Lung microvascular endothelial cell (primary cell): ENCODE data around the gene PTPRG. TPM values are rescaled to one million over a fixed set of nuclear protein-coding genes. Genes with fewer than 3 reads are reported as not detected.
"Not testable (repeated sequence)": the region's sequence is repeated elsewhere in the genome, so short reads cannot be mapped to it uniquely, and the experiment has no call there.

Experiments used
- DNase-seq, 2 donors: peaks; one replicate each; pipeline versions ENCODE4 v3.0.0 to v3.0.0-alpha.2; 2010; ENCODE audit warnings: low read depth in 2 of 2
- total RNA-seq: library from RNA; depleted of rRNA; stranded (reverse); fragments of >200 nt; gene quantifications from 2 replicates; pipeline ENCODE4 v1.2.1, GENCODE V29; 2014

PTPRG gene
- total RNA-seq, 1 donor from 2014 or later = 5.8 TPM

DNA sequence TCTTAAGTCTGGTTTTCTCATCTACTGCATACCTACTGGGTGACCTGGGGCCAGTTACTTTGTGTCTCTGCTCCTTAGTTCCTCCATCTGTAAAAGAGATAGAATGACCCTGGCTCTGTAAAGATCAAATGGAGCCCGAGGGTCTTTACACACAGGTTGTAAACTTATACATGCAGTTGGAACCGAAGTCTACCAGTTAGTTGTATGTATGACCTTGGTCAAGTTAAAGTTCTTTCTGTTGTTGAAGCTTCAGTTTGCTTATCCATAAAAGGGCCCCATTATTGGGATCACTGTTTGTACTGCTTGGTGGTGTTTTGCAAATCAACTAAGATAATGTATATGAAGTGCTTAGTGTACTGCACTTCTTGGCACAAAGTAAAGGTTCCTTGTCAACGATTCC is 186.9 kb downstream of the PTPRG start:
- no peak for DNase-seq

DNA sequence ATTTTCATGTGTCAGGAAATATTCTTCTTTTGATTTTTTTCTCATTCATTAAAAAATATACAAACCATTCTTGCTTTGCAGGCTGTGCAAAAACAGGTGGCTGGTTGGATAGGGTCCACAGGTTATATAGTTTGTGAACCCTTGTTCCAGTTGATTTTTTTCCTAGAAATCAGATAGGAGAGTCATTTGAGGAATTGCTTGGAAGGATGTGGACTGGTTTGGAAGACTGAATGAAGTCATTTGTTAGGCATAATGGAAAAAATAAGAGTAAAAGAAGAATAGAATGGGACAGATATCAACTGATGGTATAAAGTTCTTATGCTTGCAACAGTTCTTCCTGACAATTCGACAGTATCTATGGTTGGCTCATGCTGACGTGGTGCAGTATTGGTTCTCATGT is 189.4 kb downstream of the PTPRG start:
- DNase-seq = no peak

DNA sequence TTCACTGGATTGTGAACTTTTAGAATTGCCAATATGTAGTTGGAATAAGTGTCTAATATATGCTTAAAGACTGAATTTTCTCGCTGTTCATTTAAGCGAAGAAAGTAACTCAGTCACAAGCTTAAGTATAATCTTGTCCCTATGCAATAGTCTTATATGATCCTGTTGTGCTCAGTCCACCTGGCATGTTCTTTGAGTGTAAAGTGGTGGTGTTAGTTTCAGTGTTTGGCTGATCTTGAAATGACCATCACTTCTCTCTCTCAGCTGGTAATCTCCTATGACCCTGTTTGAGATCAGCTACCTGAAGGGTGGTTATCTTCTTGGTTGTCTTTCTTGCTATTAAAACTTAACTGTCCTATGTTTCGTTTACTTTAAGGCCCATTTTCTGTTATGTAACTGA is 197.5 kb downstream of the PTPRG start:
- DNase-seq = no peak

DNA sequence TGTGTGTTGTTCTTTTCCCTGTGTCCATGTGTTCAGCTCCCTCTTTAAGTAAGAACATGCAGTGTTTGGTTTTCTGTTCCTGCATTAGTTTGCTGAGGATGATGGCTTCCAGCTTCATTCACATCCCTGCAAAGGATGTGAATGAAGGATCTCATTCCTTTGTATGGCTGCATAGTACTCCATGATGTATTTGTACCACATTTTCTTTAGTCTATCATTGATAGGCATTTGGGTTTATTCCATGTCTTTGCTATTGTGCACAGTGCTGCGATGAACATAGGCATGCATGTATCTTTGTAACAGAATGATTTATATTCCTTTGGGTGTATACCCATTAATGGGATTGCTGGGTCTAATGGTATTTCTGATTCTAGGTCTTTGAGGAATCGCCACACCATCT is 199.4 kb downstream of the PTPRG start:
- not testable (repeated sequence) for DNase-seq

DNA sequence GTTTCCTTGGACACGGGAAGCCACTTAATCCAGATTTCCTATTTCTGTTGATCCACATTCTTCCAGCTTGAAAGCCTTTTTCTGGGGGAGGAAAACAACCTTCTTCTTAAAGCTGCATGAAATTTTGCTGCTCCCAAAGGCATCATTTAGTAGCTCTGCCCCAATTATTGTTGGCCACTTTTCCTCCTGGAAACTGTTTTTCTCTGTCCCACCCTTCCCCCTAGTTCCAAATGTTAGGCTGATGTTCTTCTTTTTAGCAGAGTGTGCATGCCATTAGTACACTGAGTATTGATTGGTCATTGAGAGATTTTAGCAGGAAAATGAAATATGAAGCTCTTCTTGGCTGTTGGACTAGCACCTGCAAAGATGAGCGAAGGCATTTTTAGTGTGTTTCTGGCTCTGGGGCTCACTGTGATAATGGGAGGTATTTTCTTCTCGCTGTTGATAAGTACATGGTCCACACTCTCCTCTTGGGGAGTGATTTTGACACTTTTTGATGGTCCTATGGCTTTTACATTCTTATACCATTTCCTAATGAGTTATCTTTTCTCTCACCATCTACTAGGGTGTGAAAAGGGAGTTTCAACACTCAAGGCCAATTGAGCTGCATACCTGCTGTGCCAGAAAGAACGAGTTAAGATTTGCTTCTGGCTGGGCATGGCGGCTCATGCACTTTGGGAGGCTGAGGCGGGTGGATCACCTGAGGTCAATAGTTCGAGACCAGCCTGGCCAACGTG is 200.5 kb downstream of the PTPRG start:
- DNase-seq = no peak

DNA sequence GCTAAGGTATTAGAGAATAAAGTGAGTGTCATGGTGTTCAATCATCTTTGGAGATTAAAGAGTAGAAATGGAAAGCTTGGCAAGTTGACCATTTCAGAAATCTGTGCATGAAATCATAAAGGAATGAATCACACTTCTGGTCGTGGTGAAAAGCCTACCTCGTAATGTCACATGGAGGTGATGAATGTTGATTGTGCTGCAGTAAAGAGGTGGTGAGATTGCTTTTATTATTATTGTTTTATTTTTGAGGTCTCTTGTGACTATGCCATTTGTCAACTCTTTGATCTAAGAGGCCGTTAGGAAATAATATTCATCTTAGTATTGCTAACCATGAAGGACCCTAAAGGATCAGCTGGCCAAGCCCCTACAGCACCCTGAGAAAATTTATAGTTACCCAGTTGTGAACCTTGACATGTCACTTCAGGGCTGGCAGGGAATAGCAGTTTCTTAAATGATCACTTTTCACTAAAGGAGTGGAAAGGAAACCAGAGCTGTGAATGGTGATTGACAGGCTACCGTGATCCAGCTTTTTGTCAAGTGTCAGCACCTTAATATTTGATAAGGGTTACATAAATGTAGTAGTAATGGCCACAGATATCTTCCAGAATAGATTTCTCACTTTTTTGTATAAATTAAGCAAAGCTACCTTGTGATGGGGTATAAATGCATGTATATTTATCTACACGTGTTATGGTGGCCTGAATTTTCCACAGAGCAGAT is 203.9 kb downstream of the PTPRG start:
- peak in 1 of 2 donors; percentile 45 for DNase-seq

DNA sequence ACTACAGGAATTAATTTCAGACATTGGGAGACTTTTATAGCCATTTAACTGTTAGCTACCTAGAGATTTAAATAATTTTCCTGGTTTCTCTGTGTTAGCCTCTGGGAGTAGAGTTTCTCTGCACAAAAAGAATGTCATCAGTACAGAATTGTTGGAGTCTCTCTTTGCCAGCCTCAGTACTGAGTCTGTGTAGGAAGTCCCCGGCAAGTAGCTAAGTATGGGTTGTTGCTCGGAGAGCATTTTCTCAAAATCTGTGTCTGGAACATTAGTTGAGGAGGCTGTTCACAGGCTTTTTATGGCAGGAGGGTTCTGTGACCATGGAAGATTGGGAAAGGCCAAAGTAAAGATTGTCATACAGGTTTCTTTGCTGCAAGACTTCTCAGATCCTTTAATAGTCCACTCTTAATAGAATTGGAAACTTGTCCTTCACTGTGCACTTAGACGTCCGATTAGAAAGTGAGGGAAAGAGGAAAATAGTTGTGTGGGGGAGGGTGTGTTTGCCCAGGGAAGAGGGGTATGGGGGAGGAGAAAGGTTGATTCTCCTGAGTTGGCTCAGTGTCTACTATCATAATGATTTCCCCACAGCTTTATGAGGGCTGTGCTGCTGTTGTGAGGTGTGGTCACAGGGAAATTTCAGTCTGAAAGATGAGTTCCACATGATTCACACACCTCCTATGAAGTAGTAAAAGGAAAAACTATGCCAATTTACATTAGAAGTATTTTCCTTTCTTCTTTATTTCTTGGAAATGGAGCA is 207.1 kb downstream of the PTPRG start:
- DNase-seq = no peak

DNA sequence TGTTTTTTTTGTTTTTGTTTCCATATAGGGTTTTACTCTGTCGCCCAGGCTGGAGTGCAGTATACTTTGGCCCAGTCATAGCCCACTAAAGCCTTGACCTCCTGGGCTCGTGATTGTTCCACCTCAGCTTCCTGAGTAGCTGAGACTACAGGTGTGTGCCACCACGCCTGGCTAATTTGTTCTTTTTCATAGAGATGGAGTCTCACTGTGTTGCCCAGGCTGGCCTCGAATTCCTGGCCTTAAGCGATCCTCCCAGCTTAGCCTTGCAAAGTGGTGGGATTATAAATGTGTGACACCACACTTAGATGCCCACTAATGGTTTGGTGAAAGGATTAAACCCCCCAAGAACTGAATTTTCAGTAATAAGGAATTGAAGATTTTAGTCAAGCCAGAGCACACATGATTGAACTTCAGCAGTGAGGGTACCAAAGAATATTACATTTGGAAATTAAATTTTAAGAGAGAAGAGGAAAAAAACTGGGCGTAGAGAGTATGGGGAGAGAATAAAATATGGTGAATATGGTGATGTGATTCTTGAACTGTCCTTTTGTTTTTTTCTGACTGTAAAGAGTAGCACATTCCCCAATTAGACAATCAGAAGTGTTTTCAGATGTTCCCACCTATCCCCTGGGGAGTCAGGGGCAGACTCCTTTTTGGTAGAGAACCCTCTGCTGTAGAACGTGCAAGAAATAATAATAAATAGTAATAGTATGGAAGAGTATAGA is 208.1 kb downstream of the PTPRG start:
- no peak for DNase-seq

DNA sequence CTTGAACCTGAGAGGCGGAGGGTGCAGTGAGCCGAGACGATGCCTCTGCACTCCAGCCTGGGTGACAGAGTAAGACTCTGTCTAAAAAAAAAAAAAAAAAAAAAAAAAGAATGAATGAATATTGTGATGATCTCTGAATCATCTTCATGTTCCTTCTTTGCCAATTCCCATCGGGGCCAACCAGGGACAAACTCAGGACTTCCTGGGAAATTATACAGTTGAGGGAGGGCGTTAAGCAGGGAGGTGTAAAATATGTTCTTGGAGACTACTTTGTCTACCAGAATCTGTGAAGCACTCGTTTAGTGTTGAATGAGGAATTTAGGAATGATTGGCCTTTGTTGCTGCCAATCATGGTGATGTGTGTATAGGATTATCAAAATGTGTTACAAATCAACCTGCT is 210.6 kb downstream of the PTPRG start:
- no peak for DNase-seq

DNA sequence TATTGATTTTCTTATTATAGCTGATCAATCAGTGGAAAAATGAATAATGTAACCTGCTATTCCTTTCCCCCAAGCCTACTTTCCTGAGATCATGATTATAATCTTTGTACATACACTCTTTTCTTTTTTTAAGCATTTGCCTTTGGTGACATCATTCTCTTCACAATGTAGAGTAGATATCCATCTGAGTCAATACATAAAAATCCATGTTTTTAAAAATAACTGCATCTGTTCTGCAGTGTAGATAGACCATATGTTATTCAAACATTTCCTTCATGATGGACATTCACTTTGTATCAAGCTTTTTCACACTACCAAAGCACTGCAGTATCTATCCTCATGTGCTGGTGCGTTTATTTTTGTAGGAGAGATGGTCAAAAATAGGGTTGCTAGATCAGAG is 211.1 kb downstream of the PTPRG start:
- DNase-seq = no peak

DNA sequence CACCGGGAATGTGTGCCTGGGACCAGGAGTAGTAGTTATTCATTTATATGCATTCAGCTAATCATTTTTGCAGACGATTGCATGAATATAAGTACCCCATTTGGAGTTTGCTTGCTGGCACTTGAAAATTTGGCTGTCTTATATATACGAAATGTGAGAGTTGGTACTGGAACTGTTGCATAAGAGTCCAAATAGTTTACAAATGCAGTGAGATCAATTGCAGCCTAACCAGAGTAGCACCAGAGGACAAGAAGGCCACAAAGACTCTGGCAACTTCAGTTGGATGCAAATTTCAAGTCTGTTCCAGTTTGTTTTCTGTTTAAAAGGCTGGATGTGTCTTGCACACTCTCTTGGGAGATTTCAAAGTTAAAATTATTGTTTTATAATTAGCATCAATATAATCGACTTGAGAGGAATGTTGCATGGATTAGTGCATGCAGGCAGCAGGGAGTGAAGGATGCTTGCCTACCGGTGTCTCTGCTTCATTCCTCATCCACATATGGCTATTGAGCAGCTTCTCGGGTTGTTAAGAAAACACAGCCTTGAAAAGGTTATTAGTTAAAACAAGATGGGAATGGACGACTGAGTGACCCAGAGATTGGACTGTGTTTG is 213.0 kb downstream of the PTPRG start:
- DNase-seq = no peak

DNA sequence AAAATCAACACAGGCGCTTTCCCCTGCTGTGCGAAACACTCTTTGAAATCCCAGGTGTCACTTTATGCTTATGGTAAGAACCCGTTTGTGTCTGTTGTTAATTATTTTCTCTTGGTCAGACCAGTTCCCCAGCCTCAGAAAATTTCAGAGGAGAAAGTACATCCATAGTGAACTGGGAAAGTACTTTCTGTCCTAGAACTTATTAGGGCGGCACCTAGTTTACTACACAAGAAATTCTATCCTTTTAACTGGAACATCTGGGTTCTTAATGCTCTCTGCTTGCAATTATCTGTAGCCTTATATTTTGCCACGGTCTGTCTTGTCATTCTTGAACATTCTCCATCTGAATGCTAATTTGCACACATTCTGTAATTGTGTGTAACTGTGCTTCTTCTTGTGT is 215.0 kb downstream of the PTPRG start:
- no peak for DNase-seq

DNA sequence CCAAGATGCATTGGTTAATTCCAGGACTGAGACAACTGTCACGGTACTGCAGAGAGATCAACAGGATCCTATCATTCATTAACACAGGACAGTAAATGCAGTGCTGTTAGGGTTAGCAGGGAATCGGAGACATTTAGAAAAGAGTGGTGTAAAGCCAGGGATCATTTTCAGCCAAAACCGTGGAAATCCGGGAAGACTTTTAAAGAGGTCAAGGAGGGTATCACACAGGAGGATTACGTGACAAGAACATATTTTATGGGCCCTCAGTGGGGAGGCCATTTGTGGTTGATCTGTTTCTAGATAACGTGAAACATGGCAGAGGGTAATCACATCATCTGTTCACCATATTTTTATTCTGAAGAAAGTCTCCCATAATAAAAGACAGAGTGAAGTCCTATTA is 216.1 kb downstream of the PTPRG start:
- no peak for DNase-seq

DNA sequence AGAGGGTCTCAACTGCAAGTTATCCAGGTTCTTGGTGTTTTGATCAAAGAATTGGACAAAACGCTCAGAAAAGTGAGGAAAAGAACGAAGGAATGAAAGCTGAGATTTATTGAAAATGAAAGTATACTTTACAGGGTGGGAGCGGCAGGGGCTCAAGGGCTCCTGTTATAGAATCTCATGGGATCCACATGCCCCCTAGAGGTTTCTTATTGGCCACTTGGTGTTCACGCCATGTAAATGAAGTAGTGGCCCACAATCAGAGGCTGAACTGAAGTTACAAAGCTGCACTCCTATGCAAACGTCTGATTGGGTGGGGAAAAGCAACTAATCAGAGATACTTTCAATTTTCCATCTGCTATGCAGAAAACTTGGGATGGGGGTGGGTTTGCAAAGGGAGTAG is 216.7 kb downstream of the PTPRG start:
- DNase-seq = no peak

DNA sequence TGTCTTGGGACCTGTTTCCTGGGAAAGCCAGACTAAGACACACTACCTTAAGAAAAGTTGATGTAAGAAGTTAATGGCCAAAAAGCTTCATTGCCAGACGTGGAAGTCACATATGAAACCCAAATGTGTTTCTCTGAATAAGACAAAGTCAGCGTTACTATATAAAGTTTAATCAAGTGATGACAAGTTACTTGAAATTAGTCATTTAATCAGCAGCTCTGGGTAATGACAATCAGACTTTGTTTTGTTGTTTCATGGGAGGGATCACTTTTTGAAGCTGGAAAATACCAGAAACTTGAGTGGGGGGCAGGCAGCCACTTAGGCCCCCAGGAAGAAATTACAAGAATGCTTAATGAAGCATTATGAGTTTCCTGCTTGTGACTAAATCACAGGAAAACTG is 218.6 kb downstream of the PTPRG start:
- DNase-seq = no peak

DNA sequence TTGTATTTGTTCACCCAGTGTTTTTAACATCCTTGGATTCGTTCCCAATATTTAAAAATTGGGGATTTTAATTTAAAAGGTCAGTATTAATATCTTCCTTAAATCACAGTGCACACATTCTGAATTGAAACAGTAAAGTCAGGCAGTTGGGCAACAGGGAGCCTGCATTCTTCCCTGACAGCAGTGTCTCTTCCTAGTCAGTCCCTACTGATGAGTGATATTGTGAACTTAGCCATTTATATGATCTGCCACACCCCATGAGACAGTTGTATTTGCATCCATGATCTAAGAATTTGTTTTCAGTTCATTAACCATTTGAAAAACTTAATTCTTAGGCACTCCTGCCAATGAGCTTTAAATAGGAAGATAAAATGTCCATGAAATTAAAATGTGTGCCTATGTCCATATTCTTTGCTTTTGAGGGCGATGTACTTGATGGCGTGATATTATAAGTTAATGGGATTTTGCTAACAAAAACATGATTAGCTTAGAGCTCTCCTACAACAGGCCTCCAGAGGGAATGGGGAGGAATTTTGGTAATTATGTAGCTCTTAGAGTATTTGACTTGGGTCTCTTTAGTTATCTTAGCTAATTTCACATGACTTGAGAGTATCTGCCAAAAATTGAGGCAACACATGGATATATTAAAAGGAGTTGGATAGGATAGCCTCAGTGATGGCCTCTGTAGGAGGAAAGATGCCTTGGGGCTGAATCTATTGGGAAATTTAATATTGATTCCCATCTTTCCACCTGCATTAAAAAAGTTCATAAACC is 219.3 kb downstream of the PTPRG start:
- no peak for DNase-seq

DNA sequence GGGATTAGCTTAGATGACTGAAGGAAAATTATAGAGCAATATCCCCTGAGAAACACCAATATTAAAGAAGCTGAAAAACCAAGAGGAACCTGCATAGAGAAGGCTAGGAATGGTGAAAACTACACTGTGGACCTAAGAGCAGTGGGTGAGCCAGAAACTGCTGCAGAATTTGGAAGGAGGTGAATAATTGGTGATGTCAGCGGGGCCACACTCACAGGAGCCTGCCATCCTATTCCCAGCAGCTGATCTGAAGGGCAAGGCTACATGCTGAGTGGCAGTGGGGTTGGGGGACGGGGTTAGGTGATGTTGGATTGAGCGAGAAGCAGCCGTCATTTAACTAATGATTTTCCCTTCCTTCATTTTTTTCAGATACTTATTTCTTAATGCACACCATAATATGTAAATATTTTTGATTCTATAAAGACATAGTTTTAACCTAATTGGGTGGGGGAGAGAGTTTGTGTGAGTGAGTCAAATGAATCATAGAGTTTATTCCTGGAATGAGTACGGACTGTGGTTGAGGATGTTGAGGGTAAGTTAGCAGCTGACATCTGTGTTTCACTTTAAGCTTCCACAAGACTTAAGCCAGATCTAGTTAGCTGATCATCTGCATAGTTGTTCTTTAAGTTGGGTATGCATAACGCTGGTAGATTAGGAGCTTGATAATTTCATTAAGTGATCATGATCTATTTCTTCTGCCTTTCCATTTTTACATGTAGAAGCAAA is 222.8 kb downstream of the PTPRG start:
- peak in 1 of 2 donors; percentile 51 for DNase-seq

DNA sequence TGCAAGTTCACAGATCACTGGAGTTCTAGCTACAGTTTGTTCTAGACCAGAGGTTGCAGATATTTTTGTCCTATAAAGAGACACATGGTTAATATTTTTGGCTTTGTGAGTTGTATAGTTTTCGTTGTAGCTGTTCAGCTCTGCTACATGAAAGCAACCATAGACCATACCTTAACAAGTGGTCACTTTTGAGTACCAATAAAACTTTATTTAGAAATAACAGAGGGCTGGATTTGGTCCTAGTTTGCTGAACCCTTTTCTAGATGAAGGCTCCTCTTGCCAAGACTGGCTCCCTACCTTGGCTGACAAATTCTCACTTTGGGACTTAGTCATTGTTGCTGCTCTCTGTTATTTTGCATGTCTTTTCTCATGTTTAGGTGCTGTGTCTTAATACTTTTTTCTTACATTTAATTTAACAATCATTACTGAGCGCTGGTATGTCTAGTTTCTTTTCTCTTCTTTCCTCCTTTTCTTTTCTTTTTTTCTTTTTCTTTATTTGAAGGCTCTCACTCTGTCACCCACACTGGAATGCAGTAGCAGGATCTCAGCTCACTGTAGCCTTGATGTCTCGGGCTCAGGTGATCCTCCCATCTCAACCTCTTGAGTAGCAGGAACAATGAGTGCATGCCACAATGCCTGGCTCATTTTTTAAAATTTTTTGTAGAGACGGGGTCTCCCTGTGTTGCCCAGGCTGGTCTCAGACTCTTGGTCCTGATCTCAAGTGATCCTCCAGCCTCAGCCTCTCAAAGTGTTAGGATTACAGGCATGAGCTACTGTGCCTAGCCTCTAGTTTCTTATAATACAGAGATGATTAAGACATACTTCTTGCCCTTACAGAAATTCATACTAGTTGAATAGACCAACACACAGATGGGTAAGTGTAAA is 227.5 kb downstream of the PTPRG start:
- DNase-seq = no peak

DNA sequence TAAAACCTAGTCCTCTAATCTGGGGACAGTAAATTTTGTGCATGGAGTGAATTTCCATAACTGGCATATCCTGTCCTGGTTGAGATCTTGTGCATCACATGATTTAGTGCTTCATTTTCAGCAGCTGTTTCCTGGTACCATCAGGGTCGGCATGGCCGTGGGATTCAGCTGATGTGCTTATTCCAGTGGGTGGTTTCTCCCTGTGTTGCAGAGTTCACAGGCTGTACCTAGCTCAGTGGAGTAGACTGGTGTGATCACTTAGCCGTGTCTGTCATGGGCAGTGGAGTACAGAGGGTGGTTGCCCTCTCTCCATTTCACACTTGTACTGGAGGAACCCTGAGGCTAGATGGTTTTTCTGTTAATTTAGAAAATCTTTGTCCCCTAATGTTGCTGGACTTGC is 228.5 kb downstream of the PTPRG start:
- peak; percentile 31 to 57 for DNase-seq
